Body of pancreas (tissue), 4 donors: ENCODE results near the gene NRP1.

ENCODE experiments used
- POLR2A ChIP-seq, 3 donors: fragments of 450-650 bp; IDR thresholded peaks; one replicate each; pipeline ENCODE4 v1.6.1; 2016; ENCODE audit warnings: antibody characterized with exemption in 3 of 3, mild to moderate bottlenecking in 2 of 3
- TF ChIP-seq, protein P1 (sequence below), 7 experiments: fragments of 450-650 bp in 4 of 7; fragments of 200-600 bp in 3 of 7; sonication (generic) in 3 of 7; IDR thresholded peaks; one replicate each; pipeline ENCODE4 v1.5.1; 2016 to 2019; ENCODE audit warnings: antibody characterized with exemption in 7 of 7

DNA sequence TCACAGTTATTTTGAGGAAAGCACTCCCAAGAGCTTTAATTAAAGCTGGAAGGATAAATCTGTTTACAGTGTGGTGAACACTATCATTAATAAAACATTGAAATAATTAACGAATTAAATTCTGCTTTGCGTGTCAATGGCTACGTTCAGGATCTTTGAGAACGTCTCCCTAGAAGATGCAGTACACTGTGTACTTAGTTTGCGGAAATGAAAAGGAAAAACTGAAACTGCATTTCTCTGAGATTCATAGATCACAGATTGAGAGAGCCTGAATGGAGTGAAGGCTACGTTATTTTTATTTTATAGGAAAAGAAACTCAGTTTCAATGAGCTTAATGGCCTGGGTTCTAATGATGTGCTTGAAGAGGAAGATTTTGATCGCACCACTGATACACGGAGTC lies 85.3 kb downstream of the NRP1 start:
- no peak for TF ChIP-seq POLR2A (IDR thresholded peaks at IDR 0.05)
- TF ChIP-seq, protein P1, sequence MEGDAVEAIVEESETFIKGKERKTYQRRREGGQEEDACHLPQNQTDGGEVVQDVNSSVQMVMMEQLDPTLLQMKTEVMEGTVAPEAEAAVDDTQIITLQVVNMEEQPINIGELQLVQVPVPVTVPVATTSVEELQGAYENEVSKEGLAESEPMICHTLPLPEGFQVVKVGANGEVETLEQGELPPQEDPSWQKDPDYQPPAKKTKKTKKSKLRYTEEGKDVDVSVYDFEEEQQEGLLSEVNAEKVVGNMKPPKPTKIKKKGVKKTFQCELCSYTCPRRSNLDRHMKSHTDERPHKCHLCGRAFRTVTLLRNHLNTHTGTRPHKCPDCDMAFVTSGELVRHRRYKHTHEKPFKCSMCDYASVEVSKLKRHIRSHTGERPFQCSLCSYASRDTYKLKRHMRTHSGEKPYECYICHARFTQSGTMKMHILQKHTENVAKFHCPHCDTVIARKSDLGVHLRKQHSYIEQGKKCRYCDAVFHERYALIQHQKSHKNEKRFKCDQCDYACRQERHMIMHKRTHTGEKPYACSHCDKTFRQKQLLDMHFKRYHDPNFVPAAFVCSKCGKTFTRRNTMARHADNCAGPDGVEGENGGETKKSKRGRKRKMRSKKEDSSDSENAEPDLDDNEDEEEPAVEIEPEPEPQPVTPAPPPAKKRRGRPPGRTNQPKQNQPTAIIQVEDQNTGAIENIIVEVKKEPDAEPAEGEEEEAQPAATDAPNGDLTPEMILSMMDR (IDR thresholded peaks at IDR 0.05), result no peak
